Measurements from ENCODE around the gene NANOS1. TPM values are rescaled to one million over a fixed set of nuclear protein-coding genes. Genes with fewer than 3 reads are reported as not detected.

The NANOS1 gene
- total RNA-seq, 1 experiment from 2014 or later, result 5.4 TPM

GRCh38 chr10:118994321-118994720, 35.2 kb upstream of the NANOS1 start:
- no TSS peak for BruUV-seq (replicated peaks)
- Histone ChIP-seq H3K4me2 (ENCODE audit: low read length) (no peak overlapping the region), H4K20me1 (ENCODE audit: low read length) (no peaks in the 10 kb centered on the region), H2AFZ (ENCODE audit: low read length) (no peak overlapping the region), H3K4me3 (ENCODE audit: low read length) (no peak overlapping the region), H3F3A (ENCODE audit: low read length, unreplicated experiment) (no peaks in the 10 kb centered on the region), H3K36me3 (ENCODE audit: low read depth, low read length) (no peaks in the 10 kb centered on the region), H3K4me1 (ENCODE audit: insufficient read depth, low read length) (no peaks in the 10 kb centered on the region), H3K79me2 (ENCODE audit: low read length) (no peaks in the 10 kb centered on the region), H3K27ac (ENCODE audit: low read length) (no peak overlapping the region), H3K9ac (ENCODE audit: low read length) (no peak overlapping the region), H3K27me3 (ENCODE audit: low read length) (no peaks in the 10 kb centered on the region), H3K9me2 (replicated peaks; ENCODE audit: low read length) (no peaks in the 10 kb centered on the region), H3K9me3 (ENCODE audit: low read length) (no peaks in the 10 kb centered on the region)
- CTCF ChIA-PET, result no interaction called here
- intact Hi-C loops (cut with micrococcal nuclease), result no loop called here
- DNase-seq (no peak), ATAC-seq (no peak)
- TF ChIP-seq CTCF (conservative IDR thresholded peaks at IDR 0.05; ENCODE audit: low read depth, low read length) (no peak), EZH2 (IDR thresholded peaks at IDR 0.05; ENCODE audit: low read length, unreplicated experiment) (no peak), EZH2phosphoT487 (IDR thresholded peaks at IDR 0.05; ENCODE audit: borderline replicate concordance, low read length) (no peak)
- POLR2A ChIA-PET (ENCODE audit: unreplicated experiment), result no interaction called here

GRCh38 chr10:118995739-118996138, 33.8 kb upstream of the NANOS1 start:
- H2AFZ ChIP-seq (ENCODE audit: low read length), result no peak overlapping the region
- no peaks in the 10 kb centered on the region for H3K79me2 ChIP-seq (ENCODE audit: low read length)
- no peaks in the 10 kb centered on the region for H3K9me3 ChIP-seq (ENCODE audit: low read length)
- no peak overlapping the region for H3K4me3 ChIP-seq (ENCODE audit: low read length)
- no peak for ATAC-seq
- H3K4me2 ChIP-seq (ENCODE audit: low read length), result no peak overlapping the region
- no peak overlapping the region for H3K27ac ChIP-seq (ENCODE audit: low read length)
- BruUV-seq (replicated peaks), result no TSS peak
- H3K9ac ChIP-seq (ENCODE audit: low read length), result no peak overlapping the region
- H3F3A ChIP-seq (ENCODE audit: low read length, unreplicated experiment), result no peaks in the 10 kb centered on the region
- no peak for DNase-seq
- ChIA-PET CTCF (no interaction called here), POLR2A (ENCODE audit: unreplicated experiment) (interaction anchor here (0.6 kb wide), 1 partner anchor 8 kb away, joined by 8 read pairs; no protein-coding TSS in a partner anchor)
- H3K36me3 ChIP-seq (ENCODE audit: low read depth, low read length), result no peaks in the 10 kb centered on the region
- no peaks in the 10 kb centered on the region for H3K4me1 ChIP-seq (ENCODE audit: insufficient read depth, low read length)
- intact Hi-C loops (cut with micrococcal nuclease), result no loop called here
- H4K20me1 ChIP-seq (ENCODE audit: low read length), result no peaks in the 10 kb centered on the region
- H3K27me3 ChIP-seq (ENCODE audit: low read length), result no peaks in the 10 kb centered on the region
- H3K9me2 ChIP-seq (replicated peaks; ENCODE audit: low read length), result no peaks in the 10 kb centered on the region
- no peak for TF ChIP-seq EZH2phosphoT487 (IDR thresholded peaks at IDR 0.05; ENCODE audit: borderline replicate concordance, low read length)
- TF ChIP-seq EZH2 (IDR thresholded peaks at IDR 0.05; ENCODE audit: low read length, unreplicated experiment), result no peak
- no peak for TF ChIP-seq CTCF (conservative IDR thresholded peaks at IDR 0.05; ENCODE audit: low read depth, low read length)

- no TSS peak for BruUV-seq (replicated peaks)
- H4K20me1 ChIP-seq (ENCODE audit: low read length), result no peaks in the 10 kb centered on the region
- no peaks in the 10 kb centered on the region for H3K9me3 ChIP-seq (ENCODE audit: low read length)
- no peak for DNase-seq
- H2AFZ ChIP-seq (ENCODE audit: low read length), result no peak overlapping the region
- no peak overlapping the region for H3K9ac ChIP-seq (ENCODE audit: low read length)
- H3K4me3 ChIP-seq (ENCODE audit: low read length), result no peak overlapping the region
- ChIA-PET CTCF (no interaction called here), POLR2A (ENCODE audit: unreplicated experiment) (no interaction called here)
- no peaks in the 10 kb centered on the region for H3K27me3 ChIP-seq (ENCODE audit: low read length)
- intact Hi-C loops (cut with micrococcal nuclease), result no loop called here
- no peaks in the 10 kb centered on the region for H3F3A ChIP-seq (ENCODE audit: low read length, unreplicated experiment)
- H3K4me2 ChIP-seq (ENCODE audit: low read length), result no peak overlapping the region
- no peak for TF ChIP-seq EZH2phosphoT487 (IDR thresholded peaks at IDR 0.05; ENCODE audit: borderline replicate concordance, low read length)
- no peak for TF ChIP-seq CTCF (conservative IDR thresholded peaks at IDR 0.05; ENCODE audit: low read depth, low read length)
- no peak for TF ChIP-seq EZH2 (IDR thresholded peaks at IDR 0.05; ENCODE audit: low read length, unreplicated experiment)
- no peak overlapping the region for H3K27ac ChIP-seq (ENCODE audit: low read length)
- H3K36me3 ChIP-seq (ENCODE audit: low read depth, low read length), result no peaks in the 10 kb centered on the region
- no peaks in the 10 kb centered on the region for H3K9me2 ChIP-seq (replicated peaks; ENCODE audit: low read length)
- no peaks in the 10 kb centered on the region for H3K79me2 ChIP-seq (ENCODE audit: low read length)
- no peak for ATAC-seq
- no peaks in the 10 kb centered on the region for H3K4me1 ChIP-seq (ENCODE audit: insufficient read depth, low read length)
Measured at GRCh38 chr10:118997379-118997778, 32.1 kb upstream of the NANOS1 start.
